GM19035 (cell line): ENCODE results near the gene THSD4.
"Not testable (repeated sequence)": the region's sequence is repeated elsewhere in the genome, so short reads cannot be mapped to it uniquely, and the experiment has no call there.

ENCODE experiments used
- ATAC-seq: cut with Tn5 transposase; IDR thresholded peaks from one replicate; pipeline ENCODE4 v1.9.1; 2021; ENCODE audit not compliant: unreplicated experiment

The THSD4 gene

GRCh38 chr15:71185706-71186105 is 70.4 kb downstream of the THSD4 start:
- ATAC-seq, result no peak

GRCh38 chr15:71186267-71186666 is 71.0 kb downstream of the THSD4 start:
- ATAC-seq, result no peak

GRCh38 chr15:71187078-71187477 is 71.8 kb downstream of the THSD4 start:
- ATAC-seq, result no peak

- no peak for ATAC-seq
These were observed 72.3 kb downstream of the THSD4 start for GRCh38 chr15:71187526-71187925.

GRCh38 chr15:71189718-71190117 is 74.4 kb downstream of the THSD4 start:
- ATAC-seq, result no peak

- no peak for ATAC-seq
These were observed 76.0 kb downstream of the THSD4 start for GRCh38 chr15:71191296-71191695.

- ATAC-seq, result no peak
These were observed 77.5 kb downstream of the THSD4 start for GRCh38 chr15:71192816-71193215.

GRCh38 chr15:71194286-71194685 is 79.0 kb downstream of the THSD4 start:
- no peak for ATAC-seq

GRCh38 chr15:71195242-71195641 is 80.0 kb downstream of the THSD4 start:
- no peak for ATAC-seq

GRCh38 chr15:71197620-71198019 is 82.3 kb downstream of the THSD4 start:
- ATAC-seq, result no peak

- no peak for ATAC-seq
These were observed 83.6 kb downstream of the THSD4 start for GRCh38 chr15:71198846-71199245.

- no peak for ATAC-seq
These were observed 84.4 kb downstream of the THSD4 start for GRCh38 chr15:71199384-71200351.

GRCh38 chr15:71201477-71201876 is 86.2 kb downstream of the THSD4 start:
- no peak for ATAC-seq

- no peak for ATAC-seq
These were observed 87.4 kb downstream of the THSD4 start for GRCh38 chr15:71202712-71203111.

GRCh38 chr15:71203586-71204474 is 88.6 kb downstream of the THSD4 start:
- no peak for ATAC-seq

GRCh38 chr15:71207141-71207540 is 91.9 kb downstream of the THSD4 start:
- ATAC-seq, result no peak

GRCh38 chr15:71212146-71212545 is 96.9 kb downstream of the THSD4 start:
- no peak for ATAC-seq

GRCh38 chr15:71213943-71214342 is 98.7 kb downstream of the THSD4 start:
- not testable (repeated sequence) for ATAC-seq

GRCh38 chr15:71215126-71215894 is 100.0 kb downstream of the THSD4 start:
- ATAC-seq, result no peak

- ATAC-seq, result no peak
These were observed 103.1 kb downstream of the THSD4 start for GRCh38 chr15:71218272-71218805.

GRCh38 chr15:71219101-71219500 is 103.8 kb downstream of the THSD4 start:
- no peak for ATAC-seq
